Measurements from ENCODE around the gene EML5.
A peak's percentile ranks its signal among the peaks of the same experiment; 100 is the strongest.

Gene EML5

GRCh38 chr14:88707088-88707487, 85.7 kb downstream of the EML5 start:
- no peak for DNase-seq (ENCODE audit: low spot score)

GRCh38 chr14:88706425-88706824, 86.3 kb downstream of the EML5 start:
- DNase-seq (ENCODE audit: low spot score): no peak

GRCh38 chr14:88698651-88699050, 94.1 kb downstream of the EML5 start:
- no peak for DNase-seq (ENCODE audit: low spot score)

GRCh38 chr14:88695870-88696269, 96.9 kb downstream of the EML5 start:
- DNase-seq (ENCODE audit: low spot score): no peak

- no peak for DNase-seq (ENCODE audit: low spot score)
Observed at GRCh38 chr14:88688386-88688785, 104.4 kb downstream of the EML5 start.

- DNase-seq (ENCODE audit: low spot score): no peak
Observed at GRCh38 chr14:88683119-88683518, 109.6 kb downstream of the EML5 start.

- no peak for DNase-seq (ENCODE audit: low spot score)
Observed at GRCh38 chr14:88682495-88683114, 110.1 kb downstream of the EML5 start.

GRCh38 chr14:88681755-88682494, 110.8 kb downstream of the EML5 start:
- DNase-seq (ENCODE audit: low spot score): no peak

- no peak for DNase-seq (ENCODE audit: low spot score)
Observed at GRCh38 chr14:88669346-88669745, 123.4 kb downstream of the EML5 start.

- no peak for DNase-seq (ENCODE audit: low spot score)
Observed at GRCh38 chr14:88668448-88669116, 124.2 kb downstream of the EML5 start.

GRCh38 chr14:88667555-88668273, 125.0 kb downstream of the EML5 start:
- DNase-seq (ENCODE audit: low spot score): peak; percentile 81

- DNase-seq (ENCODE audit: low spot score): no peak
Observed at GRCh38 chr14:88660056-88660455, 132.7 kb downstream of the EML5 start.

GRCh38 chr14:88639221-88639620, 153.5 kb downstream of the EML5 start:
- DNase-seq (ENCODE audit: low spot score): no peak

GRCh38 chr14:88632512-88632911, 160.2 kb downstream of the EML5 start:
- no peak for DNase-seq (ENCODE audit: low spot score)

GRCh38 chr14:88631091-88631490, 161.7 kb downstream of the EML5 start:
- DNase-seq (ENCODE audit: low spot score): no peak

- DNase-seq (ENCODE audit: low spot score): no peak
Observed at GRCh38 chr14:88630565-88630964, 162.2 kb downstream of the EML5 start.

GRCh38 chr14:88628462-88628861, 164.3 kb downstream of the EML5 start:
- no peak for DNase-seq (ENCODE audit: low spot score)

GRCh38 chr14:88628033-88628432, 164.7 kb downstream of the EML5 start:
- no peak for DNase-seq (ENCODE audit: low spot score)

GRCh38 chr14:88625671-88626070, 167.1 kb downstream of the EML5 start:
- no peak for DNase-seq (ENCODE audit: low spot score)

- no peak for DNase-seq (ENCODE audit: low spot score)
Observed at GRCh38 chr14:88621100-88621499, 171.7 kb downstream of the EML5 start.

- no peak for DNase-seq (ENCODE audit: low spot score)
Observed at GRCh38 chr14:88618476-88618875, 174.3 kb downstream of the EML5 start.

GRCh38 chr14:88617479-88617878, 175.3 kb downstream of the EML5 start:
- no peak for DNase-seq (ENCODE audit: low spot score)

- DNase-seq (ENCODE audit: low spot score): no peak
Observed at GRCh38 chr14:88616697-88617096, 176.1 kb downstream of the EML5 start.

All from D341Med (cell line).